PC-9 (cell line): ENCODE results near the gene FCSK. TPM values are rescaled to one million over a fixed set of nuclear protein-coding genes. Genes with fewer than 3 reads are reported as not detected.
A peak's percentile ranks its signal among the peaks of the same experiment; 100 is the strongest.

ENCODE experiments used
- BruUV-seq: library from RNA; stranded (reverse); fragments of 400-500 nt; replicated peaks from 2 replicates; lab custom pipeline; 2021; lab: Mats Ljungman, UMichigan
- CTCF ChIA-PET: fragments of 300-600 bp; sonication (Branson Sonifier 250); formaldehyde crosslinking; loops from one replicate; lab custom pipeline; 2022; ENCODE audit warnings: antibody characterized with exemption; lab: Charles Lee
- POLR2A ChIA-PET: fragments of 300-600 bp; sonication (Branson Sonifier 250); formaldehyde crosslinking; loops from one replicate; lab custom pipeline; 2022; ENCODE audit warnings: antibody characterized with exemption; ENCODE audit not compliant: unreplicated experiment; lab: Charles Lee
- DNase-seq, 2 experiments: peaks; one replicate each; pipeline versions ENCODE4 v3.0.0 to v3.0.0-alpha.2; 2015 to 2022; ENCODE audit warnings: mixed read lengths in 1 of 2
- H2AFZ ChIP-seq: fragments of 200-600 bp; sonication (generic); 2 replicates; pipeline ENCODE4 v1.8.1; 2017; ENCODE audit warnings: antibody characterized with exemption
- H3F3A ChIP-seq: fragments of 200-600 bp; sonication (generic); 2 replicates; pipeline ENCODE4 v1.8.1; 2017; ENCODE audit warnings: antibody characterized with exemption, mild to moderate bottlenecking, low read depth; ENCODE audit not compliant: insufficient read depth
- H3K27ac ChIP-seq: fragments of 200-600 bp; sonication (generic); 2 replicates; pipeline ENCODE4 v1.6.1; 2016; ENCODE audit warnings: mixed run types
- H3K27me3 ChIP-seq: fragments of 200-600 bp; sonication (generic); 2 replicates; pipeline ENCODE4 v1.6.1; 2016; ENCODE audit warnings: low read depth, mixed run types; ENCODE audit not compliant: insufficient read depth
- H3K36me3 ChIP-seq: fragments of 200-600 bp; sonication (generic); 2 replicates; pipeline ENCODE4 v1.6.1; 2016; ENCODE audit warnings: low read depth, mixed run types
- H3K4me1 ChIP-seq: fragments of 200-600 bp; sonication (generic); replicated peaks from 2 replicates; pipeline ENCODE4 v1.6.1; 2016; ENCODE audit warnings: mixed run types; ENCODE audit not compliant: insufficient read depth
- H3K4me2 ChIP-seq: fragments of 200-600 bp; sonication (generic); 2 replicates; pipeline ENCODE4 v1.6.1; 2017; ENCODE audit warnings: mixed run types
- H3K4me3 ChIP-seq: fragments of 200-600 bp; sonication (generic); 2 replicates; pipeline ENCODE4 v1.6.1; 2016; ENCODE audit warnings: mixed run types
- H3K79me2 ChIP-seq: fragments of 200-600 bp; sonication (generic); 2 replicates; pipeline ENCODE4 v1.6.1; 2017; ENCODE audit warnings: low read depth, mixed run types
- H3K9me2 ChIP-seq: fragments of 200-600 bp; sonication (generic); 2 replicates; pipeline ENCODE4 v1.8.1; 2017; ENCODE audit warnings: mild to moderate bottlenecking; ENCODE audit not compliant: insufficient read depth
- H3K9me3 ChIP-seq: fragments of 200-600 bp; sonication (generic); 2 replicates; pipeline ENCODE4 v1.8.1; 2016; ENCODE audit warnings: low read depth; ENCODE audit not compliant: insufficient read depth
- H4K20me1 ChIP-seq: fragments of 200-600 bp; sonication (generic); 2 replicates; pipeline ENCODE4 v1.8.1; 2017; ENCODE audit not compliant: insufficient read depth
- EZH2 ChIP-seq: fragments of 200-600 bp; sonication (generic); IDR thresholded peaks from 2 replicates; pipeline ENCODE4 v1.8.0; 2017; ENCODE audit warnings: antibody characterized with exemption, low read depth
- intact Hi-C: fragments of 100-400 bp; cut with micrococcal nuclease; formaldehyde crosslinking; loops from one replicate; pipeline ENCODE4 v1.10.0; 2022; ENCODE audit not compliant: unreplicated experiment
- total RNA-seq: library from RNA; stranded (reverse); gene quantifications from 2 replicates; pipeline ENCODE4 v1.2.3, GENCODE V29; 2021
- TF ChIP-seq, protein P1 (sequence below): fragments of 200-600 bp; sonication (generic); conservative IDR thresholded peaks from 2 replicates; pipeline ENCODE4 v1.6.1; 2017; ENCODE audit warnings: mixed run types, antibody characterized with exemption, mild to moderate bottlenecking, moderate library complexity

Gene FCSK
- total RNA-seq, 1 experiment from 2014 or later = 17.0 TPM

GRCh38 chr16:70437582-70438557 is 16.5 kb upstream of the FCSK start:
- Histone ChIP-seq H3K27ac (no peak overlapping the region), H3K79me2 (no peaks in the 10 kb centered on the region), H3K4me2 (peak overlapping the region; percentile 64), H3K9me3 (no peaks in the 10 kb centered on the region), H3K4me1 (0 out of 2 replicates have a peak, but pooled peaks cover 6% of the 10 kb centered on the region), H3F3A (no peaks in the 10 kb centered on the region), H3K36me3 (no peaks in the 10 kb centered on the region), H3K27me3 (no peaks in the 10 kb centered on the region), H3K9me2 (no peaks in the 10 kb centered on the region), H4K20me1 (no peaks in the 10 kb centered on the region), H3K4me3 (peak overlapping the region; percentile 55; the same call in 1 of the 2 replicates), H2AFZ (no peak overlapping the region)
- ChIA-PET POLR2A (no interaction called here), CTCF (interaction anchor here (0.5 kb wide), 1 partner anchor 79 kb away, joined by 5 read pairs; no protein-coding TSS in a partner anchor)
- no peak for DNase-seq
- intact Hi-C loops = loop anchor here (2.0 kb wide), 1 partner anchor 17 kb away; the partner anchor contains the start of gene FCSK
- BruUV-seq = TSS peak; percentile 38
- no peak for TF ChIP-seq EZH2
- TF ChIP-seq, protein P1, sequence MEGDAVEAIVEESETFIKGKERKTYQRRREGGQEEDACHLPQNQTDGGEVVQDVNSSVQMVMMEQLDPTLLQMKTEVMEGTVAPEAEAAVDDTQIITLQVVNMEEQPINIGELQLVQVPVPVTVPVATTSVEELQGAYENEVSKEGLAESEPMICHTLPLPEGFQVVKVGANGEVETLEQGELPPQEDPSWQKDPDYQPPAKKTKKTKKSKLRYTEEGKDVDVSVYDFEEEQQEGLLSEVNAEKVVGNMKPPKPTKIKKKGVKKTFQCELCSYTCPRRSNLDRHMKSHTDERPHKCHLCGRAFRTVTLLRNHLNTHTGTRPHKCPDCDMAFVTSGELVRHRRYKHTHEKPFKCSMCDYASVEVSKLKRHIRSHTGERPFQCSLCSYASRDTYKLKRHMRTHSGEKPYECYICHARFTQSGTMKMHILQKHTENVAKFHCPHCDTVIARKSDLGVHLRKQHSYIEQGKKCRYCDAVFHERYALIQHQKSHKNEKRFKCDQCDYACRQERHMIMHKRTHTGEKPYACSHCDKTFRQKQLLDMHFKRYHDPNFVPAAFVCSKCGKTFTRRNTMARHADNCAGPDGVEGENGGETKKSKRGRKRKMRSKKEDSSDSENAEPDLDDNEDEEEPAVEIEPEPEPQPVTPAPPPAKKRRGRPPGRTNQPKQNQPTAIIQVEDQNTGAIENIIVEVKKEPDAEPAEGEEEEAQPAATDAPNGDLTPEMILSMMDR = no peak

DNA sequence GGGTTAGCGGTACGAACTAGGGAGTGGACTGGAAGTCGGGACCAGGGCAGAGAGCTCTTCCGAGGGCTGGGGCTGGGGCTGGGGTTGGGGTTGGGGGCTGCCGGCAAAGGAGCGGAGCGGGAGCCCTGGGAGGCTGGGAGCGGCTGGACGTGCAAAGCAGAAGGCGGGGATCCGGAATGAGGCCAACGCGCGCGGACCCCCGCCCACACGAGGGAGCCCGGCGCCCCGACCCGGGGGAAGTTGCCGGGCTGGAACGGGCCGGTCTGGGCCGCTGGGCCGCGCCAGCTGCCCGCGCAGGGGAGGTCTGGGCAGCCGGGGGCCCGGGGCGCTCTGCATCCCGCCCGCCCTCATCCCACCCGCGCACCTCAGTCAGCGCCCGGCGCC is 15.8 kb upstream of the FCSK start:
- Histone ChIP-seq H3K4me2 (peak overlapping the region; percentile 64), H3K9me2 (no peaks in the 10 kb centered on the region), H2AFZ (no peak overlapping the region), H3K27ac (no peak overlapping the region), H4K20me1 (no peaks in the 10 kb centered on the region), H3F3A (no peaks in the 10 kb centered on the region), H3K36me3 (no peaks in the 10 kb centered on the region), H3K9me3 (no peaks in the 10 kb centered on the region), H3K79me2 (no peaks in the 10 kb centered on the region), H3K4me3 (peak overlapping the region; percentile 55; the same call in 1 of the 2 replicates), H3K27me3 (no peaks in the 10 kb centered on the region), H3K4me1 (0 out of 2 replicates have a peak, but pooled peaks cover 6% of the 10 kb centered on the region)
- intact Hi-C loops = loop anchor here (2.0 kb wide), 1 partner anchor 16 kb away; the partner anchor contains the start of gene FCSK
- no peak for TF ChIP-seq EZH2
- ChIA-PET POLR2A (no interaction called here), CTCF (interaction anchor here (0.5 kb wide), 1 partner anchor 79 kb away, joined by 5 read pairs; no protein-coding TSS in a partner anchor)
- no TSS peak for BruUV-seq
- no peak for DNase-seq

- Histone ChIP-seq H3K27me3 (no peaks in the 10 kb centered on the region), H4K20me1 (no peaks in the 10 kb centered on the region), H3K4me3 (peak within 1 kb of the TSS; percentile 55), H3F3A (no peaks in the 10 kb centered on the region), H3K9me2 (no peaks in the 10 kb centered on the region), H3K79me2 (no peaks in the 10 kb centered on the region), H3K27ac (no peak within 1 kb of the TSS), H3K36me3 (no peaks in the 10 kb centered on the region), H2AFZ (peak within 1 kb of the TSS; percentile 74), H3K4me2 (peak within 1 kb of the TSS; percentile 79), H3K9me3 (no peaks in the 10 kb centered on the region), H3K4me1 (0 out of 2 replicates have a peak, but pooled peaks cover 6% of the 10 kb centered on the region)
- peak; percentile 55 to 86 for DNase-seq
- POLR2A ChIA-PET = no interaction called here
- TF ChIP-seq, protein P1 = no peak
- TF ChIP-seq EZH2 = no peak
- intact Hi-C loops = loop anchor here (1.0 to 2.0 kb wide), 2 partner anchors 16 to 58 kb away; partner anchors contain the start of gene FCSK
- CTCF ChIA-PET = no interaction called here
- no TSS peak for BruUV-seq
Measured at GRCh38 chr16:70438969-70439862, 15.2 kb upstream of the FCSK start, which contains the start of gene ST3GAL2. TSS of gene ST3GAL2 (minus strand) at chr16:70439100. CDS start at chr16:70398530, 40,570 bp downstream.
